ENCODE measurements around the gene ANAPC2. TPM values are rescaled to one million over a fixed set of nuclear protein-coding genes. Genes with fewer than 3 reads are reported as not detected.

The ANAPC2 gene
- total RNA-seq, 1 donor from 2014 or later, result 73.2 TPM

DNA sequence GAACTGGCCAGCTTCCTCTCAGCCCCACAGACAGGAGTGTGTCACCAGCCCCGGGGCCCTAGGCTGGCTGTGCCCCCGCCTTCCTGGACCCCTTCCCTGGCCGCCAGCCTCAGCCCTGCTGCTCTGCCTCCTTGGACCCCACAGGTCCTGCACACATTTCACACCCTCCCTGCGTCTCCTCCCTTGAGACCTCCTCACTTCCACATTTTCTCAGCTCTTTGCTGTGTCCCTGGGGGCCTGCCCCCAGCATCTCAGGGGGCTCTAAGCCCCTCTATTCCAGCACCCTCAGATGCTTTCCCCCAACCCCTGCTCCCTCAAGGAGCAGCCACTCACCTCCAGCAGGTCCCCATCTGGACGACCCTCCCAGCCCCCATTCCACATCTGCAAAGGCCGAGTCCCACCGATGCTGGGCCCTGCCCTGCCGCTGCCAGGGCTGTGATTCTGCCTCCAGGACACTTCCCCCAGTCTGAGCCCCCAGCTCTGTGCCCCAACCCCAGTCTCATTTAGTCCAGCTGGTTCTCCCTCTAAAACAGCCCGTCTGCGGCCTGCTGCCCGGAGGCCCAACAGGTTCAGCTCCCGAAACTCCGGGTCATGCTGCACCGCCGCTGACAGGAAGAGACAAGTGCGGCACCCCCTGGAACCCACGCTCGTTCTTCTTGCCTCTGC, 46.5 kb upstream of the ANAPC2 start:
- no peak for DNase-seq (ENCODE audit: low spot score, unreplicated experiment)
- Mint-ChIP-seq H3K36me3 (ENCODE audit: insufficient read depth) (no peaks in the 10 kb centered on the region), H3K27me3 (no peaks in the 10 kb centered on the region), H3K27ac (no peak overlapping the region), H3K4me1 (ENCODE audit: low read depth) (peaks cover 17% of the 10 kb centered on the region), H3K4me3 (ENCODE audit: low read depth) (no peak overlapping the region), H3K9me3 (ENCODE audit: low read depth) (no peaks in the 10 kb centered on the region)
- TF ChIP-seq CTCF (IDR thresholded peaks at IDR 0.05; ENCODE audit: unreplicated experiment), result no peak

DNA sequence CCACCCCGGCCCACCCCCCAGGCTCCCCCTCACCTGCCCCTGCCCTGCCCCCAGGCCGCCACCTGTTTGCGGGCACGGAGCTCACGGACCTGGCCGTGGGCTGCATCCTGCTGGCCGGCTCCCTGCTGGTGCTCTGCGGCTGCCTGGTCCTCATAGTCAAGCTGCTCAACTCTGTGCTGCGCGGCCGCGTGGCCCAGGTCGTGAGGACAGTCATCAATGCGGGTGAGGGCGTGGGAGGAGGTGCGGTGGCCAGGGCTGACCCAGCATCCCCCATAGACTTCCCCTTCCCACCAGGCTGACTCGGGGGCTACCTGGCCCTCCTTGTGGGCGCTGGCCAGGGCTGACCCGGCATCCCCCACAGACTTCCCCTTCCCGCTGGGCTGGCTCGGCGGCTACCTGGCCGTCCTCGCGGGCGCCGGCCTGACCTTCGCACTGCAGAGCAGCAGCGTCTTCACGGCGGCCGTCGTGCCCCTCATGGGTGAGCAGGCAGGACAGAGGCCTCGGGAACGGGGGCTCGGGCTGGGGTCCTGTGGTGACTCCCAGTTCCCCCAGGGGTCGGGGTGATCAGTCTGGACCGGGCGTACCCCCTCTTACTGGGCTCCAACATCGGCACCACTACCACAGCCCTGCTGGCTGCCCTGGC, 45.8 kb upstream of the ANAPC2 start:
- TF ChIP-seq CTCF (IDR thresholded peaks at IDR 0.05; ENCODE audit: unreplicated experiment), result no peak

DNA sequence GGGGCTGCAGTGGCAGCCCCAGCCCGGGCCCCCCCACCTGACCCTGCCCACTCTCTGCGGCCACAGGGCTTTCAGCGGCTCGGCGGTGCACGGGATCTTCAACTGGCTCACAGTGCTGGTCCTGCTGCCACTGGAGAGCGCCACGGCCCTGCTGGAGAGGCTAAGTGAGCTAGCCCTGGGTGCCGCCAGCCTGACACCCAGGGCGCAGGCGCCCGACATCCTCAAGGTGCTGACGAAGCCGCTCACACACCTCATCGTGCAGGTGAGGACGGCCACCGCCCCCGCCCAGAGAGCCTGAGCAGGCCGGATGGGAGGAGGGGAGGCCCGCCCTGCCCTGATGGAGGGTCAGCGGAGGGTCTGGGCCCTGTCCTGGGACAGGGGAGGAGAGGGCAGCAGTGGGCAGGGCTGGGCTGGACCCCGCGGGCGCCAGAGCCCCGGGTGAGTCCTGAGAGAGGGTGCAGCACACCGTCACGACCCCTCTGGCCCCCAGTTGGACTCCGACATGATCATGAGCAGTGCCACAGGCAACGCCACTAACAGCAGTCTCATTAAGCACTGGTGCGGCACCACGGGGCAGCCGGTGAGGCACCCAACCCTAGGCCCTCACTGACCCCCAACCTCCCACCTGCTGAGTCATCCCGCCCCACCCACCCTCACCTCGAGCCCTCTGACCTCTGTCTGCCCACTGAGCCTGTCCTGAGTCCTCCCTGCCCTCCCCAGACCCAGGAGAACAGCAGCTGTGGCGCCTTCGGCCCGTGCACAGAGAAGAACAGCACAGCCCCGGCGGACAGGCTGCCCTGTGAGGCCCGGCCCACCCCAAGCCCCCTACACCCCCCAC, 45.0 kb upstream of the ANAPC2 start:
- Mint-ChIP-seq H3K9me3 (ENCODE audit: low read depth) (no peaks in the 10 kb centered on the region), H3K4me3 (ENCODE audit: low read depth) (no peak overlapping the region), H3K4me1 (ENCODE audit: low read depth) (peaks cover 14% of the 10 kb centered on the region), H3K27me3 (no peaks in the 10 kb centered on the region), H3K36me3 (ENCODE audit: insufficient read depth) (no peaks in the 10 kb centered on the region), H3K27ac (no peak overlapping the region)
- no peak for TF ChIP-seq CTCF (IDR thresholded peaks at IDR 0.05; ENCODE audit: unreplicated experiment)
- DNase-seq (ENCODE audit: low spot score, unreplicated experiment), result no peak

More for the DNA sequence above, 45.8 kb upstream of the ANAPC2 start:
- H3K27me3 Mint-ChIP-seq, result no peaks in the 10 kb centered on the region
- no peak overlapping the region for H3K4me3 Mint-ChIP-seq (ENCODE audit: low read depth)
- DNase-seq (ENCODE audit: low spot score, unreplicated experiment), result no peak
- H3K9me3 Mint-ChIP-seq (ENCODE audit: low read depth), result no peaks in the 10 kb centered on the region
- H3K4me1 Mint-ChIP-seq (ENCODE audit: low read depth), result peaks cover 17% of the 10 kb centered on the region
- H3K36me3 Mint-ChIP-seq (ENCODE audit: insufficient read depth), result no peaks in the 10 kb centered on the region
- no peak overlapping the region for H3K27ac Mint-ChIP-seq

- no peak for TF ChIP-seq CTCF (IDR thresholded peaks at IDR 0.05; ENCODE audit: unreplicated experiment)
- no peaks in the 10 kb centered on the region for H3K27me3 Mint-ChIP-seq
- H3K27ac Mint-ChIP-seq, result no peak overlapping the region
- no peak overlapping the region for H3K4me3 Mint-ChIP-seq (ENCODE audit: low read depth)
- DNase-seq (ENCODE audit: low spot score, unreplicated experiment), result no peak
- H3K9me3 Mint-ChIP-seq (ENCODE audit: low read depth), result no peaks in the 10 kb centered on the region
- H3K36me3 Mint-ChIP-seq (ENCODE audit: insufficient read depth), result no peaks in the 10 kb centered on the region
- peaks cover 15% of the 10 kb centered on the region for H3K4me1 Mint-ChIP-seq (ENCODE audit: low read depth)
Measured at GRCh38 chr9:137232510-137232909, 44.1 kb upstream of the ANAPC2 start.

- Mint-ChIP-seq H3K9me3 (ENCODE audit: low read depth) (no peaks in the 10 kb centered on the region), H3K27me3 (no peaks in the 10 kb centered on the region), H3K4me1 (ENCODE audit: low read depth) (peaks cover 17% of the 10 kb centered on the region), H3K27ac (no peak overlapping the region), H3K36me3 (ENCODE audit: insufficient read depth) (no peaks in the 10 kb centered on the region), H3K4me3 (ENCODE audit: low read depth) (no peak overlapping the region)
- no peak for DNase-seq (ENCODE audit: low spot score, unreplicated experiment)
- TF ChIP-seq CTCF (IDR thresholded peaks at IDR 0.05; ENCODE audit: unreplicated experiment), result no peak
Measured at GRCh38 chr9:137232101-137232500, 43.7 kb upstream of the ANAPC2 start.
